GM04504 (cell line): ENCODE results near the gene TMEM235.

Experiments used
- DNase-seq: peaks from one replicate; pipeline ENCODE4 v3.0.0-alpha.2; 2012; ENCODE audit warnings: low read depth

The TMEM235 gene

GRCh38 chr17:78272181-78272913 is 40.9 kb downstream of the TMEM235 start:
- DNase-seq, result no peak

- no peak for DNase-seq
Measured at GRCh38 chr17:78272914-78273258, 41.5 kb downstream of the TMEM235 start.

DNA sequence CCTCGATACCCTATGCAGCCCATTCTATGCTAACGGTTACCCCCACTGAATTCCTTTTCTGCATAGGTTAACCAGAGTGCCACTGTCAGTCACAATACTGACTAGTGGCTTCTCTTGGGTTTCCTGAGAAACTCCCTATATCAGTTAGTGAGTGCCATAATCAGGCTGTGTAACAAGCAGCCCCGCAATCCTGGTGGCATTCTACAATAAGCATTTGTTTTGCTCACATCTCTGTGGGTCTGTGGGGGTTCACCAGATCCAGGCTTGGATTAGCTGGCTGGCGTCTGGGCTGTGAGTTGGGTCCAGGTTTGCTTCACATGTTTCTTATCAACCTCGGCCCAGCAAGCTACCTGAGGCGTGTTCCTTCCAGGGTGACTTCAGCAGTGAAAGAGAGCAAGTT is 42.4 kb downstream of the TMEM235 start:
- DNase-seq, result no peak

GRCh38 chr17:78275355-78275754 is 43.9 kb downstream of the TMEM235 start:
- DNase-seq, result no peak

GRCh38 chr17:78276098-78276887 is 44.9 kb downstream of the TMEM235 start:
- DNase-seq, result no peak

GRCh38 chr17:78278139-78278741 is 46.8 kb downstream of the TMEM235 start:
- DNase-seq, result no peak

- DNase-seq, result no peak
Measured at GRCh38 chr17:78279360-78279990, 48.0 kb downstream of the TMEM235 start.

DNA sequence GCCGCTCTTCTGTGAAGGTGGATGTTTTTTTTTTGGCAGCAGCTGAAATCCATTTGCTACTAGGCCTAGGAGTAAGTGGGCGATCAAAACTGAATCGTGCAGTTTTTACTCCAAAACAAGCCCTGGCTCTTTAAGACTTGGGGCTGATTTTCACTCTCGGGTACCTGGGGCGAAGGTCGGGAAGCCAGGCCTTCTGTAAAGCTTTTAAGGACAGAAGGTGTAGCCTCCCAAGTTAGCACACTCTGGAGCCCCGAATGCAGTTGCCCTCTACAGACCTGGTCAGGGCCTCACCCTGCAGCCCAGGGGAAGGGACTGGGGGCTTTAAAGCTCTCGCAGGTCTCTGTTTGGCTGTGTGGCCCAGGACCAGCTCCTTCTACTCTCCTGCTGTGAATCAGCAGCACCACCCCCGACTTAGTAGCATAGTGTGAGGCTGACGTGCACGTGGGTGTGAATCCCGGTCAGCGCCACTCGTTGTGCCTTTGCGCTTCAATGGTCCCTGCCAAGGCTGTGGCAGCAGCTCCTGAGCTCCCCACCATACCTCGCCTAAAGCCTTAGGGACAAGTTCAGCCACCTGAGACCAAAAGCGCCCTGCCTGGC is 49.9 kb downstream of the TMEM235 start:
- no peak for DNase-seq

GRCh38 chr17:78284146-78284545 is 52.7 kb downstream of the TMEM235 start:
- peak; percentile 43 for DNase-seq

GRCh38 chr17:78289004-78289403 is 57.6 kb downstream of the TMEM235 start:
- DNase-seq, result no peak

DNA sequence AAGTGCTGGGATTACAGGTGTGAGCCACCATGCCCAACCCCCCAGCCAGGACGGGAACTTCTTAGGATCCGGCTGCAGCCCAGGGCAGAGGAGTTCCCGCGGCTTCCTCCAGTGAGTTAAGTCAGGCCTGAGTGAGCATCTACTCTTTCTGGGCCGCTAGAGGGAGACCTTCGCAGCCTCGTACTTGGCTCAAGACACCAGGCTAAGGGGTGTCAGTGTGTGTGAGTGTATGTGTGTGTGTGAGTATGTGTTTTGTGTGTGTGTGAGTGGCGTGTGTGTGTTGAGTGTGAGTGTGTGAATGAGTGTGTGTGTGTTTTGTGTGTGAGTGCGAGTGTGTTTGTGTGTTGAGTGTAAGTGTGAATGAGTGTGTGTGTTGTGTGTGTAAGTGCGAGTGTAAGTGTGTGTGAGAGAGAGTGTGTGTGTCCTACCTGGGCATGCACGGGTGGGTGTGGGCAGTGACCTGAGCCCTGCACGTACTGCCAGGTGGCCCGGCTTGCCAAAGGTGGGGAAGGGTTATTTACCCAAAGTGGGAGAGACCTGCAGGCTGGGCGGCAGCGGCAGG is 58.5 kb downstream of the TMEM235 start:
- DNase-seq, result peak; percentile 77
